GM19328 (cell line): ENCODE results near the gene PATL1.
A peak's percentile ranks its signal among the peaks of the same experiment; 100 is the strongest.
"Not testable (repeated sequence)": the region's sequence is repeated elsewhere in the genome, so short reads cannot be mapped to it uniquely, and the experiment has no call there.

Source experiments
- ATAC-seq: cut with Tn5 transposase; IDR thresholded peaks from one replicate; pipeline ENCODE4 v1.9.1; 2021; ENCODE audit warnings: mild to moderate bottlenecking, moderate library complexity; ENCODE audit not compliant: unreplicated experiment

Gene PATL1

GRCh38 chr11:59674291-59674690 lies 5.5 kb upstream of the PATL1 start:
- ATAC-seq, result no peak

GRCh38 chr11:59673291-59673690 lies 4.5 kb upstream of the PATL1 start:
- ATAC-seq, result no peak

GRCh38 chr11:59671471-59671870 lies 2.6 kb upstream of the PATL1 start:
- no peak for ATAC-seq

- ATAC-seq, result no peak
Observed at GRCh38 chr11:59669611-59670009, 773 bp upstream of the PATL1 start.

GRCh38 chr11:59668188-59668949 lies 468 bp downstream of the PATL1 start:
- peak; percentile 4 for ATAC-seq

GRCh38 chr11:59667812-59668187 lies 1.0 kb downstream of the PATL1 start:
- no peak for ATAC-seq

GRCh38 chr11:59666969-59667368 lies 1.9 kb downstream of the PATL1 start:
- ATAC-seq, result no peak

GRCh38 chr11:59660621-59661020 lies 8.2 kb downstream of the PATL1 start:
- ATAC-seq, result no peak

GRCh38 chr11:59659981-59660380 lies 8.9 kb downstream of the PATL1 start:
- no peak for ATAC-seq

GRCh38 chr11:59658036-59658435 lies 10.8 kb downstream of the PATL1 start:
- no peak for ATAC-seq

- no peak for ATAC-seq
Observed at GRCh38 chr11:59654893-59655292, 13.9 kb downstream of the PATL1 start.

GRCh38 chr11:59647245-59647980 lies 21.4 kb downstream of the PATL1 start:
- no peak for ATAC-seq

- no peak for ATAC-seq
Observed at GRCh38 chr11:59644528-59644927, 24.3 kb downstream of the PATL1 start.

GRCh38 chr11:59643390-59643789 lies 25.4 kb downstream of the PATL1 start:
- no peak for ATAC-seq

- ATAC-seq, result no peak
Observed at GRCh38 chr11:59641156-59641555, 27.7 kb downstream of the PATL1 start.

GRCh38 chr11:59630493-59630892 lies 38.3 kb downstream of the PATL1 start:
- no peak for ATAC-seq

GRCh38 chr11:59629996-59630395 lies 38.8 kb downstream of the PATL1 start:
- no peak for ATAC-seq

GRCh38 chr11:59626969-59627368 lies 41.9 kb downstream of the PATL1 start:
- not testable (repeated sequence) for ATAC-seq

- no peak for ATAC-seq
Observed at GRCh38 chr11:59625703-59626102, 43.1 kb downstream of the PATL1 start.

GRCh38 chr11:59617876-59618275 lies 51.0 kb downstream of the PATL1 start:
- no peak for ATAC-seq

- no peak for ATAC-seq
Observed at GRCh38 chr11:59616396-59616982, 52.3 kb downstream of the PATL1 start.
